Prostate gland (tissue), 2 donors: ENCODE data around the gene OR4E2.
"Not testable (repeated sequence)": the region's sequence is repeated elsewhere in the genome, so short reads cannot be mapped to it uniquely, and the experiment has no call there.

Experiments used
- POLR2A ChIP-seq: fragments of 450-650 bp; IDR thresholded peaks from one replicate; pipeline ENCODE4 v1.6.1; 2016; ENCODE audit warnings: antibody characterized with exemption, mild to moderate bottlenecking
- POLR2AphosphoS5 ChIP-seq: sonication (generic); formaldehyde crosslinking; IDR thresholded peaks from one replicate; pipeline ENCODE4 v1.6.1; 2017; ENCODE audit warnings: antibody characterized with exemption
- TF ChIP-seq, protein P1 (sequence below), 4 experiments: fragments of 200-600 bp in 2 of 4; fragments of 450-650 bp in 2 of 4; sonication (generic) in 2 of 4; IDR thresholded peaks; 1 replicate in 3 of 4; 2 replicates in 1 of 4; pipeline ENCODE4 v1.5.1; 2016 to 2019; ENCODE audit warnings: antibody characterized with exemption in 4 of 4, mild to moderate bottlenecking in 2 of 4, moderate library complexity in 2 of 4

DNA sequence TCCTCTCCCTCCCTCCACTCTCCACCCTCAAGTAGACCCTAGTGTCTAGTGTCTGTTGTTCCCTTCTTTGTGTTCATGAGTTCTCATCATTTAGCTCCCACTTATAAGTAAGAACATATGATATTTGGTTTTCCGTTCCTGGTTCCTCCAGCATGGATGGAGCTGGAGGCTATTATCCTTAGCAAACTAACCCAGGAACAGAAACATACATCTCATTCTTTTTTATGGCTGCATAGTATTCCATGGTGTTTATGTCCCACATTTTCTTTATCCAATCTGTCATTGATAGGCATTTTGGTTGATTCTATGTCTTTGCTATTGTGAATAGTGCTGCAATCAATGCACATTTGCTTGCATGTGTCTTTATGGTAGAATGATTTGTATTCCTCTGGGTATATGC is 23.1 kb upstream of the OR4E2 start:
- TF ChIP-seq, protein P1, sequence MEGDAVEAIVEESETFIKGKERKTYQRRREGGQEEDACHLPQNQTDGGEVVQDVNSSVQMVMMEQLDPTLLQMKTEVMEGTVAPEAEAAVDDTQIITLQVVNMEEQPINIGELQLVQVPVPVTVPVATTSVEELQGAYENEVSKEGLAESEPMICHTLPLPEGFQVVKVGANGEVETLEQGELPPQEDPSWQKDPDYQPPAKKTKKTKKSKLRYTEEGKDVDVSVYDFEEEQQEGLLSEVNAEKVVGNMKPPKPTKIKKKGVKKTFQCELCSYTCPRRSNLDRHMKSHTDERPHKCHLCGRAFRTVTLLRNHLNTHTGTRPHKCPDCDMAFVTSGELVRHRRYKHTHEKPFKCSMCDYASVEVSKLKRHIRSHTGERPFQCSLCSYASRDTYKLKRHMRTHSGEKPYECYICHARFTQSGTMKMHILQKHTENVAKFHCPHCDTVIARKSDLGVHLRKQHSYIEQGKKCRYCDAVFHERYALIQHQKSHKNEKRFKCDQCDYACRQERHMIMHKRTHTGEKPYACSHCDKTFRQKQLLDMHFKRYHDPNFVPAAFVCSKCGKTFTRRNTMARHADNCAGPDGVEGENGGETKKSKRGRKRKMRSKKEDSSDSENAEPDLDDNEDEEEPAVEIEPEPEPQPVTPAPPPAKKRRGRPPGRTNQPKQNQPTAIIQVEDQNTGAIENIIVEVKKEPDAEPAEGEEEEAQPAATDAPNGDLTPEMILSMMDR (IDR thresholded peaks at IDR 0.05), result not testable (repeated sequence)
- TF ChIP-seq POLR2A, POLR2AphosphoS5: not testable (repeated sequence)
